H9 (cell line): ENCODE data around the gene TBCK. TPM values are rescaled to one million over a fixed set of nuclear protein-coding genes. Genes with fewer than 3 reads are reported as not detected.

Experiments
- DNase-seq: peaks from one replicate; pipeline ENCODE4 v3.0.0-alpha.2; 2017
- H2AFZ ChIP-seq: one replicate; pipeline ENCODE4 v1.6.1; 2013; ENCODE audit warnings: mild to moderate bottlenecking, low read length, control low read depth, moderate library complexity
- H2AK5ac ChIP-seq: 2 replicates; pipeline ENCODE4 v1.6.1; 2013; ENCODE audit warnings: low read length, control low read depth, mixed read lengths; ENCODE audit not compliant: insufficient read length
- H2BK120ac ChIP-seq: one replicate; pipeline ENCODE4 v1.6.1; 2013; ENCODE audit warnings: low read depth, mild to moderate bottlenecking, low read length, control low read depth, inconsistent platforms; ENCODE audit not compliant: poor library complexity, severe bottlenecking
- H2BK12ac ChIP-seq: 2 replicates; pipeline ENCODE4 v1.6.1; 2013; ENCODE audit warnings: low read length, control low read depth, mixed read lengths, low read depth; ENCODE audit not compliant: insufficient read length
- H2BK15ac ChIP-seq: 2 replicates; pipeline ENCODE4 v1.6.1; 2013; ENCODE audit warnings: low read depth, low read length, control low read depth
- H2BK20ac ChIP-seq: one replicate; pipeline ENCODE4 v1.6.1; 2013; ENCODE audit warnings: low read depth, mild to moderate bottlenecking, low read length, control low read depth, inconsistent platforms; ENCODE audit not compliant: poor library complexity, severe bottlenecking
- H2BK5ac ChIP-seq: 2 replicates; pipeline ENCODE4 v1.6.1; 2013; ENCODE audit warnings: low read length, control low read depth, mixed read lengths; ENCODE audit not compliant: insufficient read length
- H3K14ac ChIP-seq: 2 replicates; pipeline ENCODE4 v1.6.1; 2013; ENCODE audit warnings: low read length, control low read depth; ENCODE audit not compliant: insufficient read depth
- H3K18ac ChIP-seq: 2 replicates; pipeline ENCODE4 v1.6.1; 2013; ENCODE audit warnings: low read depth, mild to moderate bottlenecking, mixed read lengths, low read length, control low read depth; ENCODE audit not compliant: insufficient read length
- H3K23ac ChIP-seq: 2 replicates; pipeline ENCODE4 v1.6.1; 2013; ENCODE audit warnings: low read length, control low read depth, mixed read lengths, low read depth; ENCODE audit not compliant: insufficient read length
- H3K23me2 ChIP-seq: 2 replicates; pipeline ENCODE4 v1.6.1; 2013; ENCODE audit warnings: low read depth, mild to moderate bottlenecking, mixed read lengths, low read length, control low read depth; ENCODE audit not compliant: insufficient read length, poor library complexity, severe bottlenecking
- H3K27ac ChIP-seq: 2 replicates; pipeline ENCODE4 v1.5.1; 2013; ENCODE audit warnings: low read length, control low read depth, mixed read lengths, low read depth; ENCODE audit not compliant: insufficient read length
- H3K27me3 ChIP-seq: 2 replicates; pipeline ENCODE4 v1.6.1; 2013; ENCODE audit warnings: low read length, control low read depth, inconsistent platforms; ENCODE audit not compliant: insufficient read depth
- H3K4ac ChIP-seq: 2 replicates; pipeline ENCODE4 v1.6.1; 2013; ENCODE audit warnings: low read depth, mild to moderate bottlenecking, control low read depth, inconsistent platforms, low read length, moderate library complexity
- H3K4me1 ChIP-seq: 2 replicates; pipeline ENCODE4 v1.6.1; 2013; ENCODE audit warnings: low read length, control low read depth, inconsistent platforms; ENCODE audit not compliant: insufficient read depth
- H3K4me2 ChIP-seq: 2 replicates; pipeline ENCODE4 v1.6.1; 2013; ENCODE audit warnings: low read length, control low read depth, mixed read lengths; ENCODE audit not compliant: insufficient read length, insufficient read depth
- H3K56ac ChIP-seq: 2 replicates; pipeline ENCODE4 v1.6.1; 2013; ENCODE audit warnings: low read depth, mild to moderate bottlenecking, mixed read lengths, low read length, control low read depth; ENCODE audit not compliant: insufficient read length
- H3K79me1 ChIP-seq: 2 replicates; pipeline ENCODE4 v1.6.1; 2013; ENCODE audit warnings: low read depth, mild to moderate bottlenecking, moderate library complexity, low read length, control low read depth, inconsistent platforms; ENCODE audit not compliant: insufficient read depth, poor library complexity, severe bottlenecking
- H3K79me2 ChIP-seq: 2 replicates; pipeline ENCODE4 v1.6.1; 2013; ENCODE audit warnings: low read length, control low read depth, inconsistent platforms; ENCODE audit not compliant: insufficient read depth
- H3K9ac ChIP-seq: 2 replicates; pipeline ENCODE4 v1.6.1; 2013; ENCODE audit warnings: low read length, control low read depth, mixed read lengths; ENCODE audit not compliant: insufficient read length; ENCODE audit errors: extremely low read depth
- H3K9me3 ChIP-seq: one replicate; pipeline ENCODE4 v1.6.1; 2013; ENCODE audit warnings: low read depth, low read length, inconsistent platforms; ENCODE audit not compliant: control insufficient read depth
- H3T11ph ChIP-seq: one replicate; pipeline ENCODE4 v1.6.1; 2013; ENCODE audit warnings: mild to moderate bottlenecking, low read length, control low read depth, inconsistent platforms
- H4K20me1 ChIP-seq: one replicate; pipeline ENCODE4 v1.6.1; 2013; ENCODE audit not compliant: control insufficient read depth, insufficient read length, insufficient read depth
- H4K5ac ChIP-seq: 2 replicates; pipeline ENCODE4 v1.6.1; 2013; ENCODE audit warnings: low read depth, mild to moderate bottlenecking, mixed read lengths, low read length, control low read depth; ENCODE audit not compliant: insufficient read length
- H4K8ac ChIP-seq: replicated peaks from 2 replicates; pipeline ENCODE4 v1.6.1; 2013; ENCODE audit warnings: low read length, control low read depth, mixed read lengths, low read depth; ENCODE audit not compliant: insufficient read length
- H4K91ac ChIP-seq: 2 replicates; pipeline ENCODE4 v1.6.1; 2013; ENCODE audit warnings: low read depth, mild to moderate bottlenecking, moderate library complexity, mixed read lengths, low read length, control low read depth; ENCODE audit not compliant: insufficient read length
- H3K27ac Mint-ChIP-seq, 3 experiments: 2 replicates in 2 of 3; 3 replicates in 1 of 3; pipeline ENCODE4 v1.8.0; 2020 to 2021; ENCODE audit warnings: mixed read lengths in 3 of 3, mild to moderate bottlenecking in 1 of 3, moderate library complexity in 1 of 3
- H3K27me3 Mint-ChIP-seq: 2 replicates; pipeline ENCODE4 v1.8.0; 2021; ENCODE audit warnings: low read depth, mild to moderate bottlenecking, moderate library complexity, mixed read lengths
- H3K36me3 Mint-ChIP-seq, 3 experiments: 2 replicates in 2 of 3; 3 replicates in 1 of 3; pipeline ENCODE4 v1.8.0; 2020 to 2021; ENCODE audit warnings: low read depth in 3 of 3, mixed read lengths in 3 of 3; ENCODE audit not compliant: insufficient read depth in 1 of 3
- H3K4me1 Mint-ChIP-seq, 2 experiments: 2 replicates each; pipeline ENCODE4 v1.8.0; 2020; ENCODE audit warnings: mixed read lengths in 2 of 2
- H3K4me3 Mint-ChIP-seq, 2 experiments: 2 replicates in 1 of 2; 3 replicates in 1 of 2; pipeline ENCODE4 v1.8.0; 2020 to 2021; ENCODE audit warnings: mild to moderate bottlenecking in 2 of 2, mixed read lengths in 2 of 2, moderate library complexity in 1 of 2
- H3K9me3 Mint-ChIP-seq, 2 experiments: 2 replicates in 1 of 2; 3 replicates in 1 of 2; pipeline ENCODE4 v1.8.0; 2020; ENCODE audit warnings: mild to moderate bottlenecking in 2 of 2, mixed read lengths in 2 of 2, moderate library complexity in 1 of 2
- WGBS: extraction: QIAGEN DNeasy Blood & Tissue Kit; methylation state at CpG from one replicate; pipeline ENCODE4 v1.1.7; 2013; ENCODE audit warnings: missing lambda C conversion rate, low lambda C conversion rate, mixed read lengths; ENCODE audit not compliant: insufficient read length; ENCODE audit errors: extremely low coverage; 5-methylcytosine and 5-hydroxymethylcytosine counted together
- total RNA-seq: library from RNA; stranded (reverse); gene quantifications from 2 replicates; pipeline ENCODE4 v1.2.1, GENCODE V29; 2021
- TF ChIP-seq, protein P1 (sequence below): fragments of 200-600 bp; sonication (generic); conservative IDR thresholded peaks from 3 replicates; pipeline ENCODE4 v1.8.0; 2021; ENCODE audit warnings: antibody characterized with exemption, mild to moderate bottlenecking

TBCK gene
- total RNA-seq, 1 experiment from 2014 or later: 22.1 TPM

DNA sequence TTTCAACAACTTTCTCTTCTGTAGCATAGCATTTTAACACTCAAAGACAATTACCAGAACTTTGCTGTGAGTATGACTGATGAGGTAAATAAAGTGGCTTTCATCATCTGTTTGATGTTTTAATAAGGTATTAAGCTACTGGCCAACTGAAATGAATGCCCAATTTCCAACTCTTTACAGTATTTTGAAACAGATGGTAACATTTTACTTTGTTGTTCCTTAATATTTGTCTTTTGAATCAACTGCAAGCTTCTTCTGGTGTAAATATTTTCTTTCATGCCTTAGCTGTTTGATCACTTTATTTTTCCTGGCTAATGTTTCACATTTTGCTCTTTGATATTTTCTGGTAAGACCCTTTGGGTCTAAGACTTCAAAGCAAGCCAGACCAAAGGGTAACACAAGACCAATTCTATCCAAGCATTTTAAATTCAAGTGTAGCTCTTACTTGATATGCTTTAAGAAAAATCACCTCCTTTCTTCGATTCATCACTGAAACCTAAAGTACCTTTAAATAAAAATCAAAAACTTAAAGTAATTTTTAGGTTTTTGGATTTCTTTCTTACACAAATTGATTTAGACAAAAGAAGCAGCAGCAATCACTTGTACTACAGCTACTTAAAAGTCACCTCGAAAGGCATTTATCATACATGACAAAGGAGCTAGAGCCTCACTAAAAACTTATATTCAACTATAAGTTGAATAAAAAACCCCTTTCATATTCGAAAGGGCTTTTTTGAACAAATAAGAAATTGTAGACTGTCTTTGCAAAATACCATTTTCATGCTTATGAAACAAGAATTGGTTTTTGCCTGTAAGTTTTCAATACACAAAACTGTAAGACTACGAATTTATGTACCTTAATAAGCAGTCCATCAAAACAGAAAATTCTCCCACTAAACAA is 57.6 kb downstream of the TBCK start:
- DNase-seq: no peak
- no peaks in the 10 kb centered on the region for H3K79me1 ChIP-seq
- no peak overlapping the region for H3K9ac ChIP-seq
- no peak overlapping the region for H2AFZ ChIP-seq
- no peaks in the 10 kb centered on the region; a peak in 1 of 7 replicates for H3K36me3 Mint-ChIP-seq
- no peak overlapping the region for H2AK5ac ChIP-seq
- H2BK5ac ChIP-seq: no peak overlapping the region
- no peak overlapping the region for H3K18ac ChIP-seq
- no peaks in the 10 kb centered on the region for H3K23me2 ChIP-seq
- no peak overlapping the region for H3K14ac ChIP-seq
- H3K4me1 ChIP-seq: no peaks in the 10 kb centered on the region
- H3K23ac ChIP-seq: no peak overlapping the region
- no peaks in the 10 kb centered on the region for H3K27me3 ChIP-seq
- H4K8ac ChIP-seq: no peak overlapping the region
- no peak overlapping the region for H4K91ac ChIP-seq
- no peak overlapping the region for H2BK15ac ChIP-seq
- peaks cover 11 to 15% of the 10 kb centered on the region in 2 experiments for H3K4me1 Mint-ChIP-seq
- H3K27me3 Mint-ChIP-seq: no peaks in the 10 kb centered on the region
- no CpG with 5 or more reads among the region's 4 CpGs for WGBS
- H3K56ac ChIP-seq: no peak overlapping the region
- H3K79me2 ChIP-seq: no peaks in the 10 kb centered on the region
- no peaks in the 10 kb centered on the region for H3K9me3 Mint-ChIP-seq
- H4K5ac ChIP-seq: no peak overlapping the region
- H3K4me2 ChIP-seq: no peak overlapping the region
- no peaks in the 10 kb centered on the region for H3K9me3 ChIP-seq
- H2BK120ac ChIP-seq: no peak overlapping the region
- no peak overlapping the region for H3T11ph ChIP-seq
- no peak overlapping the region for H3K4me3 Mint-ChIP-seq
- H3K27ac Mint-ChIP-seq: no peak overlapping the region
- no peak overlapping the region for H3K27ac ChIP-seq
- no peak overlapping the region for H3K4ac ChIP-seq
- no peak overlapping the region for H2BK12ac ChIP-seq
- H2BK20ac ChIP-seq: no peak overlapping the region
- TF ChIP-seq, protein P1, sequence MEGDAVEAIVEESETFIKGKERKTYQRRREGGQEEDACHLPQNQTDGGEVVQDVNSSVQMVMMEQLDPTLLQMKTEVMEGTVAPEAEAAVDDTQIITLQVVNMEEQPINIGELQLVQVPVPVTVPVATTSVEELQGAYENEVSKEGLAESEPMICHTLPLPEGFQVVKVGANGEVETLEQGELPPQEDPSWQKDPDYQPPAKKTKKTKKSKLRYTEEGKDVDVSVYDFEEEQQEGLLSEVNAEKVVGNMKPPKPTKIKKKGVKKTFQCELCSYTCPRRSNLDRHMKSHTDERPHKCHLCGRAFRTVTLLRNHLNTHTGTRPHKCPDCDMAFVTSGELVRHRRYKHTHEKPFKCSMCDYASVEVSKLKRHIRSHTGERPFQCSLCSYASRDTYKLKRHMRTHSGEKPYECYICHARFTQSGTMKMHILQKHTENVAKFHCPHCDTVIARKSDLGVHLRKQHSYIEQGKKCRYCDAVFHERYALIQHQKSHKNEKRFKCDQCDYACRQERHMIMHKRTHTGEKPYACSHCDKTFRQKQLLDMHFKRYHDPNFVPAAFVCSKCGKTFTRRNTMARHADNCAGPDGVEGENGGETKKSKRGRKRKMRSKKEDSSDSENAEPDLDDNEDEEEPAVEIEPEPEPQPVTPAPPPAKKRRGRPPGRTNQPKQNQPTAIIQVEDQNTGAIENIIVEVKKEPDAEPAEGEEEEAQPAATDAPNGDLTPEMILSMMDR: no peak
- H4K20me1 ChIP-seq: no peaks in the 10 kb centered on the region
